NCI-H1436 (cell line): Measurements from ENCODE around the gene C12orf42.
"Not testable (repeated sequence)": the region's sequence is repeated elsewhere in the genome, so short reads cannot be mapped to it uniquely, and the experiment has no call there.

Source experiments
- DNase-seq: peaks from one replicate; lab custom pipeline; 2025; lab: John Stamatoyannopoulos, UW

C12orf42 gene

GRCh38 chr12:103494734-103495468 lies 867 bp downstream of the C12orf42 start:
- DNase-seq = no peak

DNA sequence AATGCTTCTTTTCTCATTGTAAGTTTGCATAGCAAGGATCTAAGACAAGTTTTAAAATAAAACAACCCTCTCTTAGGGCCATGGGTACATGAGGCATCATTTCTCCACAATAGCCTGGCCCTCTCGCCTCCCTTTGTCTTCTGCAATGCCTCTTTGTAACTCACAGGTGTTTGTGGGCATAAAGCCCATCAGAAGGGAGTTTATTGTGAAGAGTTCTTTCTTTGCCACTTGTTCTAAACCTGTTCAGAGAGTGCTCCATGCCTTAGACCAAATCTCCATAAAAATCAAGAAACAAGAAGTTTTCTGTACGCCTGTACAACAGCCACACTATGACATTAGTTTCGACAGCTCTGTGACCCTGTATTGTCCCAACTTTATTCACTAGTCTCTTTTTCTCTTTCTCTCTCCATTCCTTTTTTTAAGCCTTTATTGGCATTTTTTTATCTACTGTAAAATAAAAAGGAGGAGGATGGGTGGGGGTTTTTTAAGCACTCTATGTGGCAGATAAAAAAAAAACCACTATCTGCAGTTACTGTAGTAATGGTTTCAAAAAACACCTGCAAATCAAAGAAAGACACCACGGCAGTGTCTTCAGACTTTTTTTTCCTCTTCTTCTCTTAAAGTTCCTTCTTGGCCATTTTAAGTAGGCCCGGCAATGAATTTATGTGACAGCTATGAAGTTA lies 1.6 kb downstream of the C12orf42 start:
- DNase-seq = no peak

- no peak for DNase-seq
Observed at GRCh38 chr12:103493199-103493598, 2.6 kb downstream of the C12orf42 start.

GRCh38 chr12:103482365-103482764 lies 13.4 kb downstream of the C12orf42 start:
- DNase-seq = no peak

- no peak for DNase-seq
Observed at GRCh38 chr12:103475073-103475472, 20.7 kb downstream of the C12orf42 start.

GRCh38 chr12:103470664-103471063 lies 25.1 kb downstream of the C12orf42 start:
- no peak for DNase-seq

GRCh38 chr12:103469719-103470118 lies 26.0 kb downstream of the C12orf42 start:
- no peak for DNase-seq

GRCh38 chr12:103468837-103469236 lies 26.9 kb downstream of the C12orf42 start:
- DNase-seq = no peak

GRCh38 chr12:103462675-103463074 lies 33.1 kb downstream of the C12orf42 start:
- no peak for DNase-seq

DNA sequence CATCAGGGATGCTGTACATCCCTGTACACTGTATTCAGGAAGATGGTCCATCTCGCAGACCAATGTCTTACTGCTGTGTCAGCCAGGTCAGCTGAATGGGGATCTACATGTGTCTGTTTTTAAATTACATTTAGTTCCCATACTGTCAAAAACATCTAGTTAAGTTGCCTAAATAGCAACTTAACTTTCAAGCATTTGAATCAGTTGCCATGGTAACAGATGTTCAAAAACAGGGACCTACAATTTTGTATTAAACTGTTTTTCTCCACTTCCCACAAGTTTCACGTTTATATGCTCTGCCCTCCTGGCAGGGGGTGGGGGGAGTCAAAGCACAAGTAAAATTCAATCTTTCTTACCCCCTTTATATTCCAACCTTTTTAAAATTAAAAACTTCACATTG lies 38.3 kb downstream of the C12orf42 start:
- no peak for DNase-seq

DNA sequence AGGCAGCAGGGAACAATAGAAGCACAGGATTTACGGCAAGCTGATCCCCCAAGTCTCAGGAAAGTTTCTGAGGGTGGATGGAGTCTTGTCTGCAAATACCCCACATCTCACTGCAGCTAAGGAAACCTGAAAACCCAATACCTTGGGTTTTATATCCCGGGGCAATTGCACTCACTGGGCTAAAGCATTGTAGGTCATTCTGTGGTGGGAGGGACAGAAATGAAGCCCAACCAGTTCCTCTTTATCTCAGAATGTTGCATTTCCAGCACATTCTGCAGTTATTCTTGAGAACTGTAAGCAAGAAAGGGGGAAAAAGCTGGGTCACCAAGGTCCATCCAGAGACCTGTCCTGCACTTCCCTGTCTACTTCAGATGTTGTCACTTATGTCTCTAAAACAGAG lies 39.8 kb downstream of the C12orf42 start:
- no peak for DNase-seq

DNA sequence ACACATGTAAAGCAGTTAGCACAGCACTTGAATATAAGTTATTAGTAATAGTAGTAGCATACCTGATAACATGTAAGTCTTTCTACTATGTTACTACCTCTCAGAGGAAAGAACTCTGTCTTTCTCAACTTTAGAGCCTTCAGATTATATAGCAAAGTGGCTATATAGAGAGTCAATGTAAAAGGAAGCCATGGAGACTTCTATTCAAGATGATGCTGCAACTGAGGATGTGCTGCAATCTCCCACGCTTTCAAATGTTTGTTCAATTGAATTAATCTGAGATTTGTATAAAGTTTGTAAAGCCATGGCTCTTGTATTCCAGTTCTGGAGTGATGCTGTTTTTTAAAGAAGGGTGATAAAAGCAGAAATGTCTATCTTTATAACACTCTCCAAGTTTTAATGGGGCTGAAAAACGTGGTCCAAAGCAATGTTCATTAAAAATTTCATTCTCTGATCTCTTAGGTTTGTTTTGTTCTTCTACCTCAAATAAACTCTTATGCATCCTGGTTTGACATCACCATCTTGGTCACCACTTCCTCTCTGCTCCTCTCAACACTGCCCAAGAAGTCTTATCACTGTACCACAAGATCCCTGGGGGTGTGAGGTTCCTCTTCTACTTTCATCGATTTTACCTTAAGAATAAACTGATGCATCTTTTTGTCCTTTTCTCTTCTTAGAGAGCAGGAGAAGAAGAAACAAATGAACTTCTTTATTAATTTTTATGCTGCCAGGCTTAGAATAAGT lies 40.6 kb downstream of the C12orf42 start:
- DNase-seq = no peak

- DNase-seq = no peak
Observed at GRCh38 chr12:103444983-103445382, 50.8 kb downstream of the C12orf42 start.

- no peak for DNase-seq
Observed at GRCh38 chr12:103442822-103443221, 52.9 kb downstream of the C12orf42 start.

GRCh38 chr12:103442182-103442555 lies 53.6 kb downstream of the C12orf42 start:
- DNase-seq = no peak

- DNase-seq = no peak
Observed at GRCh38 chr12:103441437-103442181, 54.2 kb downstream of the C12orf42 start.

GRCh38 chr12:103434165-103435105 lies 61.3 kb downstream of the C12orf42 start:
- DNase-seq = not testable (repeated sequence)

GRCh38 chr12:103431950-103432349 lies 63.8 kb downstream of the C12orf42 start:
- DNase-seq = no peak

DNA sequence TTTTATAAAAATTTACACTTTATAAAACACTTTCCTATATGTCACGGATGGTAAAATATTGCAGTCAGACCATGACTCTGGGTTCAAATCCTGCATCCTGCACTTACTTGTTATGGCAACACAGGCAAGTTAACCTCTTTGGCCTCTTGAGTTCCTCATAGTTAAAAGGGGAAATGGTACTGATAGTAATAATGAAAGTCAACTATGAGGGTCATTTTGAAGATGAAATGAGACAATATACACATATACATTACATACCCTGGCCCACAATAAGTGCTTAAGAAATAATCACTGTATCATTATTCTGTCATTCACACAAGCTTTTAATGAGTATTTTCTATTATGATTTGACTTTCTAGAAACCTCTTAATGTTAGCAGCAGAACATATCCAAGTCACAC lies 64.4 kb downstream of the C12orf42 start:
- no peak for DNase-seq

DNA sequence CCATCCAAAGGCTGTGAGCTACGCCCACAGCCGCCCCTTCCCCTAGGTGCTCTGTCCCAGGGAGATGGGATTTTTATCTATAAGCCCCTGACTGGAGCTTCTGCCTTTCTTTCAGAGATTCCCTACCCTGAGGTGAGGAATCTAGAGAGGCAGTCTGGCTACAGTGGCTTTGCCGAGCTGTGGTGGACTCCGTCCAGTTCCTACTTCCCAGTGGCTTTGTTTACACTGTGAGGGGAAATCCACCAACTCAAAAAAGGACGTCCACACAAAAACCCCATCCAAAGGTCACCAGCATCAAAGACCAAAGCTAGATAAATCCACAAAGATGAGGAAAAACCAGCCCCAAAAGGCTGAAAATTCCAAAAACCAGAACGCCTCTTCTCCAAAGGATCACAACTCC lies 70.1 kb downstream of the C12orf42 start:
- DNase-seq = not testable (repeated sequence)
